Activated effector memory CD4-positive, alpha-beta T cell treated with Interleukin-2 at 50 U/mL for 16 hours (primary cell): Measurements from ENCODE around the gene TERF2IP.

Experiments
- DNase-seq: peaks from one replicate; pipeline ENCODE4 v3.0.0-alpha.2; 2020

Gene TERF2IP

GRCh38 chr16:75647492-75648264 is at the start of gene TERF2IP, which contains the start of gene KARS1:
Gene TERF2IP, plus strand, starts transcription at chr16:75647773. Its CDS starts 110 bp downstream, at chr16:75647883.
Gene KARS1, minus strand, starts transcription at chr16:75647665. Its CDS starts 26 bp downstream, at chr16:75647639.
- peak; percentile 96 for DNase-seq

GRCh38 chr16:75599452-75600277 is 47.9 kb upstream of the TERF2IP start:
- DNase-seq: no peak

- DNase-seq: no peak
Measured at GRCh38 chr16:75603241-75603640, 44.3 kb upstream of the TERF2IP start.

GRCh38 chr16:75606507-75606906 is 41.1 kb upstream of the TERF2IP start:
- DNase-seq: no peak

- DNase-seq: no peak
Measured at GRCh38 chr16:75614066-75614897, 33.3 kb upstream of the TERF2IP start.

GRCh38 chr16:75615619-75616018 is 32.0 kb upstream of the TERF2IP start:
- no peak for DNase-seq

GRCh38 chr16:75616521-75617010 is 31.0 kb upstream of the TERF2IP start:
- no peak for DNase-seq

GRCh38 chr16:75617121-75617520 is 30.5 kb upstream of the TERF2IP start:
- DNase-seq: no peak

GRCh38 chr16:75618780-75619179 is 28.8 kb upstream of the TERF2IP start:
- no peak for DNase-seq

GRCh38 chr16:75620326-75621169 is 27.0 kb upstream of the TERF2IP start:
- peak; percentile 12 for DNase-seq

GRCh38 chr16:75621170-75621477 is 26.4 kb upstream of the TERF2IP start:
- DNase-seq: no peak

- DNase-seq: peak; percentile 95
Measured at GRCh38 chr16:75622761-75623605, 24.6 kb upstream of the TERF2IP start, which contains the start of gene ADAT1. Gene ADAT1, minus strand, starts transcription at chr16:75623281. Its CDS starts 2,482 bp downstream, at chr16:75620799.

- DNase-seq: no peak
Measured at GRCh38 chr16:75624921-75625334, 22.6 kb upstream of the TERF2IP start.

GRCh38 chr16:75626806-75627205 is 20.8 kb upstream of the TERF2IP start:
- DNase-seq: no peak

- no peak for DNase-seq
Measured at GRCh38 chr16:75627851-75628250, 19.7 kb upstream of the TERF2IP start.

- no peak for DNase-seq
Measured at GRCh38 chr16:75628351-75628750, 19.2 kb upstream of the TERF2IP start.

GRCh38 chr16:75629132-75629531 is 18.4 kb upstream of the TERF2IP start:
- DNase-seq: no peak

GRCh38 chr16:75630052-75630451 is 17.5 kb upstream of the TERF2IP start:
- DNase-seq: no peak

- no peak for DNase-seq
Measured at GRCh38 chr16:75632857-75633256, 14.7 kb upstream of the TERF2IP start.

- no peak for DNase-seq
Measured at GRCh38 chr16:75635036-75635435, 12.5 kb upstream of the TERF2IP start.

- no peak for DNase-seq
Measured at GRCh38 chr16:75640598-75640997, 7.0 kb upstream of the TERF2IP start.
